Cerebellar nuclear complex (tissue), 1 donor: ENCODE data around the gene TSPAN4.
A peak's percentile ranks its signal among the peaks of the same experiment; 100 is the strongest.

Experiments used
- DNase-seq, 2 experiments: peaks; one replicate each; lab custom pipeline; 2025; lab: John Stamatoyannopoulos, UW

TSPAN4 gene

GRCh38 chr11:836700-837099 is 6.0 kb upstream of the TSPAN4 start:
- no peak for DNase-seq

GRCh38 chr11:837189-837989 is 5.3 kb upstream of the TSPAN4 start:
- DNase-seq = no peak

- DNase-seq = no peak
Observed at GRCh38 chr11:837990-838307, 4.7 kb upstream of the TSPAN4 start.

- no peak for DNase-seq
Observed at GRCh38 chr11:838441-839279, 4.0 kb upstream of the TSPAN4 start.

- no peak for DNase-seq
Observed at GRCh38 chr11:839280-839623, 3.4 kb upstream of the TSPAN4 start.

GRCh38 chr11:839875-840617 is 2.6 kb upstream of the TSPAN4 start:
- no peak for DNase-seq

GRCh38 chr11:841981-842369 is 677 bp upstream of the TSPAN4 start:
- DNase-seq = no peak

- no peak for DNase-seq
Observed at GRCh38 chr11:843086-843734, 558 bp downstream of the TSPAN4 start.

- no peak for DNase-seq
Observed at GRCh38 chr11:843818-844692, 1.4 kb downstream of the TSPAN4 start.

GRCh38 chr11:844693-845644 is 2.3 kb downstream of the TSPAN4 start:
- no peak for DNase-seq

- no peak for DNase-seq
Observed at GRCh38 chr11:845872-846495, 3.3 kb downstream of the TSPAN4 start.

- DNase-seq = no peak
Observed at GRCh38 chr11:846496-847098, 3.9 kb downstream of the TSPAN4 start.

GRCh38 chr11:847876-848275 is 5.2 kb downstream of the TSPAN4 start:
- no peak for DNase-seq

- DNase-seq = peak in 1 of 2 experiments; percentile 16
Observed at GRCh38 chr11:848380-848931, 5.8 kb downstream of the TSPAN4 start.

GRCh38 chr11:849104-849824 is 6.6 kb downstream of the TSPAN4 start:
- no peak for DNase-seq

GRCh38 chr11:849951-850774 is 7.5 kb downstream of the TSPAN4 start:
- no peak for DNase-seq
